Measurements from ENCODE around the gene PSAT1.

The PSAT1 gene

GRCh38 chr9:78292716-78293497 is 4.0 kb upstream of the PSAT1 start:
- no peak for DNase-seq (ENCODE audit: low read depth)

GRCh38 chr9:78294290-78295176 is 2.4 kb upstream of the PSAT1 start:
- no peak for DNase-seq (ENCODE audit: low read depth)

- no peak for DNase-seq (ENCODE audit: low read depth)
Observed at GRCh38 chr9:78295177-78295575, 1.7 kb upstream of the PSAT1 start.

GRCh38 chr9:78295731-78296130 is 1.2 kb upstream of the PSAT1 start:
- no peak for DNase-seq (ENCODE audit: low read depth)

GRCh38 chr9:78296201-78296892 is 578 bp upstream of the PSAT1 start:
- DNase-seq (ENCODE audit: low read depth), result no peak

GRCh38 chr9:78297672-78297961 is 692 bp downstream of the PSAT1 start:
- no peak for DNase-seq (ENCODE audit: low read depth)

- DNase-seq (ENCODE audit: low read depth), result no peak
Observed at GRCh38 chr9:78298046-78298765, 1.3 kb downstream of the PSAT1 start.

- DNase-seq (ENCODE audit: low read depth), result no peak
Observed at GRCh38 chr9:78300209-78300608, 3.3 kb downstream of the PSAT1 start.

- DNase-seq (ENCODE audit: low read depth), result no peak
Observed at GRCh38 chr9:78301466-78301865, 4.5 kb downstream of the PSAT1 start.

- DNase-seq (ENCODE audit: low read depth), result no peak
Observed at GRCh38 chr9:78303377-78304062, 6.6 kb downstream of the PSAT1 start.

GRCh38 chr9:78304357-78304756 is 7.4 kb downstream of the PSAT1 start:
- no peak for DNase-seq (ENCODE audit: low read depth)

GRCh38 chr9:78306222-78307076 is 9.5 kb downstream of the PSAT1 start:
- DNase-seq (ENCODE audit: low read depth), result no peak

- DNase-seq (ENCODE audit: low read depth), result no peak
Observed at GRCh38 chr9:78307360-78307759, 10.4 kb downstream of the PSAT1 start.

- DNase-seq (ENCODE audit: low read depth), result no peak
Observed at GRCh38 chr9:78309066-78309465, 12.1 kb downstream of the PSAT1 start.

- DNase-seq (ENCODE audit: low read depth), result no peak
Observed at GRCh38 chr9:78311075-78311474, 14.2 kb downstream of the PSAT1 start.

GRCh38 chr9:78311886-78312524 is 15.1 kb downstream of the PSAT1 start:
- DNase-seq (ENCODE audit: low read depth), result no peak

GRCh38 chr9:78314550-78314949 is 17.6 kb downstream of the PSAT1 start:
- DNase-seq (ENCODE audit: low read depth), result no peak

GRCh38 chr9:78314953-78315870 is 18.3 kb downstream of the PSAT1 start:
- DNase-seq (ENCODE audit: low read depth), result no peak

All from activated T-helper 9 cell treated with anti-CD3 and anti-CD28 coated beads, Interleukin-2, amount 50 U/mL, for 16 hours (primary cell).